ENCODE measurements around the gene HOOK1.
"Not testable (repeated sequence)": the region's sequence is repeated elsewhere in the genome, so short reads cannot be mapped to it uniquely, and the experiment has no call there.

Gene HOOK1

DNA sequence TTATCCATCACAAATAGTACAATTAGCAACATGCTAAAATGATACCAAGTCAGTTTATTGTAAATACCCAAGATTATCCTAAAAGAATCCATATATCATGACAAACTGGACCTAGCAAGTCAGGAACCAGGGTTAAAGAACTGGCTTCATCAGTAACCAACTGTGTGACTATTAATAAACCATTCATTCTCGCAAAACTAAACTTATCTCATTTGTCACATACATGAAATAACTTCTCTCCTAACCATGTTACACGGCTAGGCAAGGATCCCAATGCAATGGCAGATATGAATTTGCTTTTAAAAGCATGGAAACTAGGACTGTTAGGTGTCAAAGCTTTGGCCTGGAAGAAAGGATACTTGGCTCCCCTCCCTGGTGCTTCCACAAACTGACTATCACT, 82.4 kb downstream of the HOOK1 start:
- DNase-seq, result no peak

DNA sequence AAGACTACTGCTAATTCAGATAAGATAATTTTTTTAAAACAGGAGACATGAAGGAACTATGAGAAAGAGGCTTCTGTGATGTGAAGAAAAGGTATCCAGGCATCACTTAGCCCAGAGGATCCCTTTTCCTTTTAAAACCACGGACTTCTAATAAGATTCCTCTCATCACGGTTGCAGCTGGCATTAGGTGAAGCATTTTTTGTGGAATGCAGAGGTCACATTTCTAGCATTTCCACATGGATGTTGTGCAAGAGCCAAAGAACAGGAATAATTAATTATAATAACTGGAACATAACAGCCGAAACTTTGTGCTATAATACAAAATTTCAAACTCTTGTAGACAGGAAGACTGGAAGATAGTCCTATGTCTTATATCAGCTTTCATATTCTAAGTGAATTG, 84.2 kb downstream of the HOOK1 start:
- DNase-seq, result no peak

GRCh38 chr1:59900640-59901039, 85.9 kb downstream of the HOOK1 start:
- DNase-seq, result no peak

- no peak for DNase-seq
Observed at GRCh38 chr1:59901770-59902388, 87.1 kb downstream of the HOOK1 start.

- DNase-seq, result no peak
Observed at GRCh38 chr1:59903141-59903754, 88.5 kb downstream of the HOOK1 start.

DNA sequence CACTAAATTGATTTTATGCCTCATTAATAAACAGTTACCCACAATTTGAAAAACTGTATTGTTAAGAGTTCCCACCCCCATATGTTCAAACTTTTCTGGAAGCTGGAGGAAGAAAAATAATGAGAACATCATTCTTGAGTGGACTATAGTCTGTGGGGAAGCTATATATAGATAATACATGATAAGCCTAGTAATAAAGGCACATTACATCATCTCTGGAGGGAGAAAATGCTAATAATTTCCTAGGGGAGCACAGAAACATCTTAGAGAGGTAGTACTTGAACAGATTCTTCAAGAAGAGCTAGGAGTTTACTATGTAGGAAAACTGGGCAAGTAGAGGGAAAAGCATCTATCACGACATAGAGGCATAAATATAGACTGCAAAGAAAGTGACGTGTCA, 92.2 kb downstream of the HOOK1 start:
- no peak for DNase-seq

GRCh38 chr1:59908084-59908483, 93.3 kb downstream of the HOOK1 start:
- no peak for DNase-seq

GRCh38 chr1:59908682-59909081, 93.9 kb downstream of the HOOK1 start:
- no peak for DNase-seq

GRCh38 chr1:59914791-59915286, 100.1 kb downstream of the HOOK1 start:
- DNase-seq, result not testable (repeated sequence)

- no peak for DNase-seq
Observed at GRCh38 chr1:59915516-59915915, 100.8 kb downstream of the HOOK1 start.

- no peak for DNase-seq
Observed at GRCh38 chr1:59917026-59917784, 102.5 kb downstream of the HOOK1 start.

GRCh38 chr1:59917785-59918180, 103.0 kb downstream of the HOOK1 start:
- no peak for DNase-seq

DNA sequence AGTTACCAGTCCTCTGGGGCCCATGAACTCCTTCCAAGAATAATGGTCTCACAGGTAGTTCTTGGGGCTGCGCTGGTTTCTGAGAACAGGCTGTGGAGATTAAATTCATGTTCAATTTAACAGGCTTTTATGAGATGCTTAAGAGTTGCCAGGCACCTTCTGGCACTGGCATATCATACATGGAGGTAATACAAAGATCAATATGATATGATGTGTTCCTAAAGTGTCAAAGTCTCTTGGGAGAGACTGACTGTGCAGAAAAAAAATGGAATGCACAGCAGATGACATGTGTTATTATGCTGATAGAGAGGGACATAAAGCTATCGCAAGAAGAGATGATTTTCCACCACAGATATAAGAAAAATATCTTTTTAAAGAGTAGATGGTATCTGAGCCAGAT, 105.0 kb downstream of the HOOK1 start:
- no peak for DNase-seq

- DNase-seq, result not testable (repeated sequence)
Observed at GRCh38 chr1:59921258-59921899, 106.6 kb downstream of the HOOK1 start.

- DNase-seq, result no peak
Observed at GRCh38 chr1:59924653-59925052, 109.9 kb downstream of the HOOK1 start.
